GM18507 (cell line): Measurements from ENCODE around the gene LANCL2.
A peak's percentile ranks its signal among the peaks of the same experiment; 100 is the strongest.
"Not testable (repeated sequence)": the region's sequence is repeated elsewhere in the genome, so short reads cannot be mapped to it uniquely, and the experiment has no call there.

Source experiments
- DNase-seq: peaks from one replicate; pipeline ENCODE4 v3.0.0; 2011; ENCODE audit warnings: low read depth; ENCODE audit not compliant: insufficient read length; ENCODE audit errors: extremely low spot score
- FAIRE-seq: peaks from 2 replicates; lab custom pipeline; 2011; peaks lifted over from hg19 to GRCh38; lab: Jason Lieb, UNC

LANCL2 gene

GRCh38 chr7:55458351-55458750 is 93.2 kb downstream of the LANCL2 start:
- FAIRE-seq (no peak), DNase-seq (no peak)

GRCh38 chr7:55463686-55464262 is 98.6 kb downstream of the LANCL2 start:
- DNase-seq (no peak), FAIRE-seq (no peak)

- DNase-seq: no peak
- no peak for FAIRE-seq
Observed at GRCh38 chr7:55464422-55464821, 99.3 kb downstream of the LANCL2 start.

GRCh38 chr7:55465691-55466090 is 100.6 kb downstream of the LANCL2 start:
- FAIRE-seq (no peak), DNase-seq (no peak)

- DNase-seq: no peak
- no peak for FAIRE-seq
Observed at GRCh38 chr7:55467047-55467593, 102.0 kb downstream of the LANCL2 start.

GRCh38 chr7:55468495-55468894 is 103.4 kb downstream of the LANCL2 start:
- FAIRE-seq (no peak), DNase-seq (no peak)

GRCh38 chr7:55469271-55469681 is 104.1 kb downstream of the LANCL2 start:
- FAIRE-seq: no peak

GRCh38 chr7:55469721-55470120 is 104.6 kb downstream of the LANCL2 start:
- FAIRE-seq (no peak), DNase-seq (no peak)

More at GRCh38 chr7:55469271-55469681, 104.1 kb downstream of the LANCL2 start:
- DNase-seq: no peak

GRCh38 chr7:55470261-55470660 is 105.1 kb downstream of the LANCL2 start:
- no peak for DNase-seq
- no peak for FAIRE-seq

- not testable (repeated sequence) for DNase-seq, FAIRE-seq
Observed at GRCh38 chr7:55471594-55471993, 106.5 kb downstream of the LANCL2 start.

- not testable (repeated sequence) for DNase-seq
- peak; percentile 39 for FAIRE-seq
Observed at GRCh38 chr7:55472406-55472805, 107.3 kb downstream of the LANCL2 start.

- FAIRE-seq (no peak), DNase-seq (no peak)
Observed at GRCh38 chr7:55472928-55473725, 108.0 kb downstream of the LANCL2 start.

- DNase-seq (no peak), FAIRE-seq (no peak)
Observed at GRCh38 chr7:55473932-55474331, 108.8 kb downstream of the LANCL2 start.

- FAIRE-seq (no peak), DNase-seq (no peak)
Observed at GRCh38 chr7:55474944-55475854, 110.1 kb downstream of the LANCL2 start.

GRCh38 chr7:55475855-55476803 is 111.0 kb downstream of the LANCL2 start:
- no peak for FAIRE-seq
- no peak for DNase-seq

- FAIRE-seq (no peak), DNase-seq (no peak)
Observed at GRCh38 chr7:55476852-55477780, 112.0 kb downstream of the LANCL2 start.

- DNase-seq: no peak
- no peak for FAIRE-seq
Observed at GRCh38 chr7:55477781-55478374, 112.7 kb downstream of the LANCL2 start.
